ENCODE measurements around the gene MT1H.

GRCh38 chr16:56710181-56710737 is 40.6 kb downstream of the MT1H start:
- TF ChIP-seq, protein P1, sequence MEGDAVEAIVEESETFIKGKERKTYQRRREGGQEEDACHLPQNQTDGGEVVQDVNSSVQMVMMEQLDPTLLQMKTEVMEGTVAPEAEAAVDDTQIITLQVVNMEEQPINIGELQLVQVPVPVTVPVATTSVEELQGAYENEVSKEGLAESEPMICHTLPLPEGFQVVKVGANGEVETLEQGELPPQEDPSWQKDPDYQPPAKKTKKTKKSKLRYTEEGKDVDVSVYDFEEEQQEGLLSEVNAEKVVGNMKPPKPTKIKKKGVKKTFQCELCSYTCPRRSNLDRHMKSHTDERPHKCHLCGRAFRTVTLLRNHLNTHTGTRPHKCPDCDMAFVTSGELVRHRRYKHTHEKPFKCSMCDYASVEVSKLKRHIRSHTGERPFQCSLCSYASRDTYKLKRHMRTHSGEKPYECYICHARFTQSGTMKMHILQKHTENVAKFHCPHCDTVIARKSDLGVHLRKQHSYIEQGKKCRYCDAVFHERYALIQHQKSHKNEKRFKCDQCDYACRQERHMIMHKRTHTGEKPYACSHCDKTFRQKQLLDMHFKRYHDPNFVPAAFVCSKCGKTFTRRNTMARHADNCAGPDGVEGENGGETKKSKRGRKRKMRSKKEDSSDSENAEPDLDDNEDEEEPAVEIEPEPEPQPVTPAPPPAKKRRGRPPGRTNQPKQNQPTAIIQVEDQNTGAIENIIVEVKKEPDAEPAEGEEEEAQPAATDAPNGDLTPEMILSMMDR (IDR thresholded peaks at IDR 0.05), result no peak
- TF ChIP-seq EZH2 (IDR thresholded peaks at IDR 0.05; ENCODE audit: borderline replicate concordance, insufficient read depth, low read depth, low read length, poor library complexity, severe bottlenecking), result no peak

All from B cell (primary cell).